GM18498 (cell line): ENCODE data around the gene SPEF1.
A peak's percentile ranks its signal among the peaks of the same experiment; 100 is the strongest.
"Not testable (repeated sequence)": the region's sequence is repeated elsewhere in the genome, so short reads cannot be mapped to it uniquely, and the experiment has no call there.

Experiments
- ATAC-seq: cut with Tn5 transposase; IDR thresholded peaks from one replicate; pipeline ENCODE4 v1.9.1; 2021; ENCODE audit warnings: mild to moderate bottlenecking, moderate library complexity; ENCODE audit not compliant: unreplicated experiment

The SPEF1 gene

DNA sequence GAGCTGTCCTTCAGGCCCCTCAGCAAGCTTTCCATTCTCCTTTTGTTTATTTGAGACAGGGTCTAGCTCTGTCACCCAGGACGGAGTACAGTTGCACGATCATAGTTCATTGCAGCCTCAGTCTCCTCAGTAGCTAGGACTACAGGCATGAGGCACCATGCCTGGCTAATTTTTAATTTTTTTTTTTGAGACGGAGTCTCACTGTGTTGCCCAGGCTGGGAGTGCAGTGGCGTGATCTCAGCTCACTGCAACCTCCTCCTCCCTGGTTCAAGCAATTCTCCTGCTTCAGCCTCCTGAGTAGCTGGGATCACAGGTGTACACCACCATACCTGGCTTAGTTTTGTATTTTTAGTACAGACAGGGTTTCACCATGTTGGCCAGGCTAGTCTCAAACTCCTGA, 8.0 kb upstream of the SPEF1 start:
- not testable (repeated sequence) for ATAC-seq

DNA sequence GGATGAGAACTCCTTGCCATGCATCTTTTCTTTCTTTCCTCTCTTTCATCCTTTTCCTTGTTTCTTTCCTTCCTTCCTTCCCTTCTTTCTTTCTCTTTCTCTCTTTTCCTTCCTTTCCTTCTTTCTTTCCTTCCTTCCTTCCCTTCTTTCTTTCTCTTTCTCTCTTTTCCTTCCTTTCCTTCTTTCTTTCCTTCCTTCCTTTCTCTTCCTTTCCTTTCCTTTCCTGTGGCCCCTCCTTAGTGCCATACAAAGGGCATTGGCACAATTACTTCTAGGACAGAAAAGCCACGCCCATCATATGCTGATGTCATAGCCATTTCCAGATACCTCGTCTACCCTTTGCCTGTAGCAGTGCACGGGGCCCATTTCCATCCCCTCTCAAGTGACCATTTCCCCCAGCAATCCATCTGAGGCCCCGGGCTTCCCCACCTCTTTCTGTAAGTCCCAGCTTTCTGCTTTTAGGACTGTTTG, 7.5 kb upstream of the SPEF1 start:
- no peak for ATAC-seq

GRCh38 chr20:3787324-3788014, 6.2 kb upstream of the SPEF1 start:
- ATAC-seq = no peak

- peak; percentile 86 for ATAC-seq
Measured at GRCh38 chr20:3786665-3787323, 5.5 kb upstream of the SPEF1 start, which contains the start of gene CENPB. TSS of gene CENPB (minus strand) at chr20:3786740. CDS start at chr20:3786483, 257 bp downstream.

DNA sequence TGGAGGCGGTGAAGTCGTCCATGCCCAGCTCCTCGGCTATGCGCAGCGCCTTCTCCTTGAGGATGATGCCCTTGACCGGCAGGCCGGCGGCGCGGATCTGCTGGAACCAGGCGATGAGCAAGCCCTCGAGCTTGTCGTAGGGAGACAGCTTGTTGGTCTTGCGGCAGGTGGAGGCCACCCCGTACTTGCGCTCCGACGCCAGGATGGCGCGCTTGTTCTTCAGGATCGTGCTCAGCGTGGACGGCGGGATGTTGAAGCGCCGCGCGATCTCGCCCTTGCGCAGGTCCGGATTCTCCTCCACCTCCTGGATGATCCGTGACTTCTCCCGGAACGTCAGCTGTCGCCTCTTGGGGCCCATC, 4.9 kb upstream of the SPEF1 start:
- peak; percentile 34 for ATAC-seq

DNA sequence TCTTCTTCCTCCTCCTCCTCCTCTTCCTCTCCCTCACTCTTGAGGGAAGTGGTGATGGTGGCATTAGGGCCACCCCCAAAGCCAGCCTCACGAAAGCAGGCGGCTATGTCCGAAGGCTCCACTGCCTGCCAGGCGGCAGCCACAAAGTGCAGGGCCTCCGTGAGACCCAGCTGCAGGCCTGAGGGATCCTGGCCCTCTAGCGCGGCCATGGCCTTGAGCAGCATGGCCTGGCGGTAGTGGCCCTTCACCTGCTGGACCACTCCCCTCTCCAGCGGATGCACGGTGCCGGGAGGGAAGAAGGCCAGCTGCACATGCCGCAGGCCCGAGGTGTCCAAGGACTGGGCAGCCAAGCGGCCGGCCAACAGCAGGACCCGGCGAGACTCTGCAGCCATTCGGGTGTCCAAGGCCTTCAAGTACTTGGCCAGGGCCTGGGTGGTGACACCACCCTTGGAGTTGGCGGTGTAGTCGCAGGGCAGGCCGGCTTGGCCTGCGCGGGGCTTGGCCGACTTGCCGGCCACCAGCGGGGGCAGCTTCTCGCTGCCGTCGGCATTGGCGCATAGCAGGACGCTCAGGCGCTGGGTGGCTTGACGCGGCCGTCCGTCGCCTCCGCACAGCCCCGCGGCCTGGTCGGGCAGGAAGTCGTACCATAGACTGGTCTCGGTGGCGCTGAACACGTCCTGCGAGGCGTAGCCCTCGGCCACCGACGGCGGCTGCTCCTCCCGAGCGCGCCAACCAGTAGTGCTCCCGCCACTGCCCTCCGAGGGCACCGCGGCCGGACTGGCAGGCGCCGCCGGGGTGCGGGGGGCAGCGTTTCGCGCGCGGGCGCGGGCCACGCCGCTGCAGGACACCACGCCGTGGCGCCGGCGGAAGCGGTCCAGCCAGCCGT, 4.2 kb upstream of the SPEF1 start:
- ATAC-seq = no peak

DNA sequence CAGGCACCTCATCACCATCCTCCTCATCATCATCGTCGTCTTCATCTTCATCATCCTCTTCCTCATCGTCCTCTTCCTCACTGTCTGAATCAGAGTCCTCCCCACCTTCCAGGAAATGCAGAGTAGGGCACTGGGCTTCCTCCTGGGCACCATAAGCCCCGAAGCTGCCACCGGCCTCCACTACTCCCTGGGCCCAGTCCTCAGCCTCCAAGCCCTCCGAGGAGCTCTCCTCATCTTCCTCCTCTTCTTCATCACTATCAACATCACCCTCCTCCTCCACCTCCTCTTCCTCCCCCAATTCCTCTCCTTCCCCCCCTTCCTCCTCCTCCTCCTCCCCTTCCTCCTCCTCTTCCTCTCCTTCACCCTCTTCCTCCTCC, 3.6 kb upstream of the SPEF1 start:
- no peak for ATAC-seq

GRCh38 chr20:3784216-3784853, 3.1 kb upstream of the SPEF1 start:
- no peak for ATAC-seq

- no peak for ATAC-seq
Measured at GRCh38 chr20:3783511-3784195, 2.4 kb upstream of the SPEF1 start.

- no peak for ATAC-seq
Measured at GRCh38 chr20:3783068-3783489, 1.8 kb upstream of the SPEF1 start.

- ATAC-seq = no peak
Measured at GRCh38 chr20:3782597-3782996, 1.3 kb upstream of the SPEF1 start.

DNA sequence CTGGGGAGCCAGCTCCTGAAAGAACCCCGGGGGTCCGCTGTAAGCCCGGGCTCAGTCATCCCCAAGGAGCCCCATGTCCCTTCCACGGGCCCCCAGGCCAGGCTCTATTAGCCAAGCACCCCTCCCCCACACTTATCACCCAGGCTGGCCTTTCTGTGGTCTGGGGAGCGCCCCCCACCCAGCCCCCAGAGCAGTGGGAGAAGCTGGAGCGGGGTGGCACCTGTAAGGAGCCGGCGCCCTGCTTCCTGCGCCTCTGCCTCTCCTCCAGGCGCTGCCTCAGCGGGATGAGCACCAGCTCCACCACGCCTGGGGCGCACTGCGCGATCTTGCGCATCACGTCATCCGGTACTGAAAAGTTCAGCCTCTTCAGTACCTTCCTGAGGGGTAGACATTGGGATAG, 2.3 kb downstream of the SPEF1 start:
- no peak for ATAC-seq

DNA sequence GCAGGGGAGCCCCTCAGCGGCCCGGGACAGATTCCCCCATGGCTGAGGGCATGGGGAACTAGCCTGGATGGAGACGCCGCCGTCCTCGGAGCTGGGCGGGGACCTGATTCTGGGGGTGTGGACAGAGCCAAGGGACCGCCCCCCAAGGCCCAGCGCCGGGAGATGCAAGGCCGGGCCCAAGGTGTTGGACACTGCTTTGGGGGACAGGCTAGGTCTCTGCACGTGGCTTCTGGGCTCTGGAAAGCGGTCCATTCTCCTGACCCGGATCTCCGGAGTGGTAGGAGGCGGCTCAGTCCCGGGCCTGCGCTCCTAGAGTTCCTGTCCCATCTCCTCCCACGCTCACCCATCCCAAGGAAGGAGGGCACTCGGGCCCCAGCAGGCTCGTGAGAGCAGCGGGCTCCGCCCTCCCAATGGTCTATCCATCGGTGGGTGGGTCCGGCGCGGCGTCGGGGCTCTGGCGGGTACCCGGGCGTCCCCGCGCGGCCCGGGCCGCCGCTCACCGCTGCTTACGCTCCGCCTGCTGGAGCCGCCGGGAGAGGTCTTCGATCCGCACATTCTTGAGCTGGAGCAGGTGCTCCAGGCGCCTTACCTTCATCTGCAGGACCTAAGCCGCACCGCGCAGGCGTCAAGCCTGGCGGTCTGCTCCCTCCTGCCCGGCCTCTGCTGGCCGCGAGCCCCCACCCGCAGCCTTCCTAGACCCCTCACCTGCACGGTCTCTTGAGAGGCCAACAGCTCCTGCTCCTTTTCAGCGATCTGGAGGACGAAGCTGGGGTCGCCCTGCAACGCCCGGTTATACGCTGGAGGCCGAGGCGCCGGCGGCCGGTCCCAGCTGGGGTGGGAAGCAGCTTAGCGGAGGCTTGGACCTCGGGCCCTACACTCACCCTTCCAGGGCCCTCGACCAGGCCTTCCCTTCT, 3.3 kb downstream of the SPEF1 start:
- peak; percentile 39 for ATAC-seq

DNA sequence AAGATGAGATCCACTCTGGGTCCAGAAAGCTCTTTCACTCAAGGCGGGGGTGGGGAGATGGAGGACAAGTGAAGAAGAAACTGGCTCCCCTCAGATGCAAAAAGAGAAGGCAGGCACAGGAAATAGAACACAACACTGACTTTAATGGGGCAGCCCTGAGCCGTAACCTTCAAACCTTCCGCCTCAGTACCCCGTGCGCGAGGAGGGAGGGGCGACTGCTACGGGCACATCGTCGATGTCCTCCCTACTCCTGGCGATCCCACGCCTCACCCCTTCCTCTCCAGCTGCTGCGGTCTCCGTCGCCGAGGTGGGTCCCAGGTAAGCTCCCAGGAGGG, 3.9 kb downstream of the SPEF1 start:
- no peak for ATAC-seq

- ATAC-seq = no peak
Measured at GRCh38 chr20:3775457-3776108, 5.7 kb downstream of the SPEF1 start.

DNA sequence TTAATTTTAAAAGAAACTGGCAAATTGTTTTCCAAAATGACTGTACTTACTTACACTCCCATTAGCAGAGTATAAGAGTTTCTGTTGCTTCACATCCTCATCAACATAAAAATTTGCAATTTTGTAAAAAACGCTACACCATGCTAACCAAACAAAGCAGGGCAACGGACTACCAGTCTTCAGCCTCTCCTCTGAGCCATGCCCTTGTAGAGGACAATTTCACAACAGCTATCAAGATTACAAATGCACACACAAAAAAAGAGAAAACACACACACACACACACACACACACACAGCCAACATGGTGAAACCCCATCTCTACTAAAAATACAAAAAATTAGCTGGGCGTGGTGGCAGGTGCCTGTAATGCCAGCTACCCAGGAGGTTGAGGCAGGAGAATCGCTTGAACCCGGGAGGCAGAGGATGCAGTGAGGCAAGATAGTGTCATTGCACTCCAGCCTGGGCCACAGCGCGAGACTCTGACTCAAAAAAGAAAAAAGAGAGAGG, 9.6 kb downstream of the SPEF1 start:
- no peak for ATAC-seq

DNA sequence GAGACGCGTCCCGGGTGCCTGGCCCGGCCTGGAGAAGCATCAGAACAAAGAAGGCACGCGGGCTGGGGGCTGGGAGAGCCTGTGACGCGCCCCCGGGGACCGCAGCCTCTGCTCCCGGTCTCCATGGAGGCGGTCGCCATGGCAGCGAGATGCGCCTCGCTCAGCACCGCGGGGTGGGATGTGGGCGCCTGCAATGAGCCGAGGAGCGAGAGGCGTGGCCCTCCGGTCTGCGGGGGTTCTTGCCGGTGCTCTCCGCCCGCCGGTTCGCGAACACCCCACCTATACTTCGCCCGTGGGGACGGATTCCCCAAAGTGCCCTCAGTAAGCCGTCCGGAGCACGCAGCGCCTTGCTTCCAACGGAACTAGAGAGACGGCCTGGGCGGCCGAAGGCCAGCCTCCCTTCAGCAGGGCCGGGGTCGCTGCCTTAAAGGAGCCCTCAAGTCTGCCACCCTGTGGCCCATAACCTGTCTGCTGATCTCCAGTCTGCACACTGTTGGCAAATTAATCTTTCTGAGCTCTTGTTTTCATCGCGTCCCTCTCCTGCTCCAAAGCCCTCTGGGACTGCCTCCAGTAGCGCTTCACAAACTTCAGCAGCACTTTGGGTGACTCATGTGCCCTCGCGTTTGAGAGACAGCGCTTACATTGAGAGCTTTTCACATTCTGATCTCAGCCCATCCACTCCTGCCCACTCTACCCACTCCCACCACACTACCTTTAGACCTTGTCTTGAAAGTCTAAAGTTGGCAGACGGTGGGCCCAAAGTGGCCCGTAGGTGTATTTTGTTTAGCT, 12.7 kb downstream of the SPEF1 start:
- ATAC-seq = peak; percentile 39
